GM19328 (cell line): ENCODE results near the gene NGF.
"Not testable (repeated sequence)": the region's sequence is repeated elsewhere in the genome, so short reads cannot be mapped to it uniquely, and the experiment has no call there.

Experiments used
- ATAC-seq: cut with Tn5 transposase; IDR thresholded peaks from one replicate; pipeline ENCODE4 v1.9.1; 2021; ENCODE audit warnings: mild to moderate bottlenecking, moderate library complexity; ENCODE audit not compliant: unreplicated experiment

Gene NGF

GRCh38 chr1:115337633-115338456 is at the start of gene NGF:
TSS of gene NGF (minus strand) at chr1:115338249. CDS start at chr1:115286795, 51,454 bp downstream.
- ATAC-seq: no peak

GRCh38 chr1:115383455-115383854 is 45.4 kb upstream of the NGF start:
- not testable (repeated sequence) for ATAC-seq

DNA sequence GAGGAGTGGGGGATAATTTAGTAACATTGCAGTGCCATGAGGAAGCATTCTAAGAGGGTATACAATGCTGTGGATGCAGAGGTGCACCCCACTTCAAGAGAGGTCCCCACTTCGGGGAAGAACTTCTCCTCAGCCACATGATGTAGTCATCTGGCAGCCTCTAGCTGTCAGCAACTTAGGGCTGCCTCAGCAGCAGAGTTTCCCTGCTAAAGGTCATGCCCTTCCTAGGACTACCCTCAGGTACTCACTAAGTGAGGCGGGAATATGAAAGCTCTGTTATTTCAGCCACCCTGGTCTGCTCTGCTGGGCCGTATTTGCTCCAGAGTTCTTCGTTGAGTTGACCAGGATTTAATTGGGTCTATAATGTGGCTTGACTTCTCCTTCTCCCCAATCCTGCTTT is 41.9 kb upstream of the NGF start:
- no peak for ATAC-seq

- ATAC-seq: no peak
Observed at GRCh38 chr1:115377411-115377810, 39.4 kb upstream of the NGF start.

- no peak for ATAC-seq
Observed at GRCh38 chr1:115374598-115374997, 36.5 kb upstream of the NGF start.

DNA sequence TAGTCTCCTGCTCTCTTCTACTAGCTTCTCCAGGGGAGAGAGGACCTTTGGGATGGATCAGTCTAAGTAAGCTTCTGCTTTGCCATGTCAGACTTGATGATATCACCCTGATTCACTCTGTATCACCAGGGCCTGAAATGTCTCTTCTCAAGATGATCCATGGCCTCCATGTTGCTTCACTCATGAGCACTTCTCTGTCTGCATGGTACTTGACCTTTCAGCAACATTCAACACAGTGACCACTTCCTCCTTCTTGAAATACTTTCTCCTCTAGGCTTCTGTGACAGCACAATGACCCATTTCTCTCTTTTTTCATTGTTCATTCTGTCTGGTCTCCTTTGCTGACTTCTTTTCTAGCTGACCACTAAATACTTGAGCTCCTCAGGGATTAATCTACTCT is 35.3 kb upstream of the NGF start:
- ATAC-seq: no peak

DNA sequence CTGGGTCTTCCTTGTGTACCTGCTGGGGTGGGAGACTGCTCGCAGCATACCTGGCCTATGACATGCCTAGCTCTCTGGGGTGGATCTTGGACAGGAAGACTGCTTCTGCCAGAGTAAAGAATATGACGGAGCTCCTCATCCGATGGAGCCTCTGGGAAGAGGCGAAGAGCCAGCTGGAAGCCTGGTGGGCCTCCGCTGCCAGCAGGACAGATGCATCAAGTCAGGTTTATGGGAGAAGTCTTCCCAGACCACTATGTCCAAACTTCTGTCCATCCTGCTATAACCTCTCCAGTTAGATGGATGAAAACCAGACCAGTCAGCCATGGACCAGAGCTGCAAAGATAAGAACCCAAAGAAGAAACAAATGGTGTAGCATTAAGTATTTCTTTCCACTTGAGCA is 27.7 kb upstream of the NGF start:
- no peak for ATAC-seq

- ATAC-seq: no peak
Observed at GRCh38 chr1:115364780-115365155, 26.7 kb upstream of the NGF start.

DNA sequence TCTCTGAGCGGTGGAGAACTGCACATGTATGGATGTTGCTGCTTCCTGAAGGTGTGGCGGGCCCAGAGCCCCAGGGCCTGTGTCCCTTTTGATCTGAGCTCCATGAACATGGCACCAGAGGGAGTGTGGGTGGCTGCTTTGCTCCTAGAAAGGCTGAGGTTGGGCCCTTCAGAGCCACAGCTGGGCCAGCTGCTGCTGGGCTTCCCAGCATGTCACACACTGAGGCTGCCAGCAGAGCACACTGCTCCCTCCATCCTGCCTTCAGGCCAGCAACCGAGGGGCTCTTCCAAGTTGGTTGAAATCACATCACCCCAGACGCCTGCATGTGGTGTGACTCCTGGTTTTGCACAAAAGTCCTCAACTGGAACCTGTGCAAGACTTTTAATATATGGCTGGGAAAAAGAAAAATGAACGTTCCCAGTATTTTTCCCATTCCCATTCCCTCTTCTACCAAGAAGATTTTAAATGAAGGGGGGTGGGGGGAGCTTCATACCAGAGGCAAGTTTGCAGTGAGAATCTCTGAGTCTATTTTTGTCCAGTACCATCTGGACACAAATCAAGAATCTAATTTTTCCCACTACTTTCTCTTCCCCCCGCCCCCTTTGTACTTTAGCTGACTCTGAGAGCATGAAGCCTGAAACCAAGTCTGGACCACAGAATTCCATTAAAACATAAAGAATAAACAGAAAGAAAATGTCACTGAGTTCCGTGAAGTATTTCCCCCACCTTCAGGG is 26.2 kb upstream of the NGF start:
- ATAC-seq: no peak

GRCh38 chr1:115363171-115363570 is 25.1 kb upstream of the NGF start:
- ATAC-seq: no peak

DNA sequence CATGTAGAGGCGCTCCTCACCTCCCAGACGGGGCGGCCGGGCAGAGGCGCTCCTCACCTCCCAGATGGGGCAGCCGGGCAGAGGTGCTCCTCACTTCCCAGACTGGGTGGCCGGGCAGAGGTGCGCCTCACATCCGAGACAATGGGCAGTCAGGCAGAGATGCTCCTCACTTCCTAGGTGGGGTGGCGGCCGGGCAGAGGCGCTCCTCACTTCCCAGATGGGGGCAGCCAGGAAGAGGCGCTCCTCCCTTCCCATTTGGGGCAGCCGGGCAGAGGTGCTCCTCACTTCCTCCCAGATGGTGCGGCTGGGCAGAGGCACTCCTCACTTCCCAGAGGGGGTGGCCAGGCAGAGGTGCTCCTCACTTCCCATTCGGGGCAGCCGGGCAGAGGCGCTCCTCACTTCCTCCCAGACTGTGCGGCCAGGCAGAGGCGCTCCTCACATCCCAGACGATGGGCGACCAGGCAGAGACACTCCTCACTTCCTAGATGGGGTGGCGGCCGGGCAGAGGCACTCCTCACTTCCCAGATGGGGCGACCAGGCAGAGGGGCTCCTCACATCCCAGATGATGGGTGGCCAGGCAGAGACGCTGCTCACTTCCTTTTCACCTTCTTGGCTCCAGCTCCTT is 22.6 kb upstream of the NGF start:
- not testable (repeated sequence) for ATAC-seq

DNA sequence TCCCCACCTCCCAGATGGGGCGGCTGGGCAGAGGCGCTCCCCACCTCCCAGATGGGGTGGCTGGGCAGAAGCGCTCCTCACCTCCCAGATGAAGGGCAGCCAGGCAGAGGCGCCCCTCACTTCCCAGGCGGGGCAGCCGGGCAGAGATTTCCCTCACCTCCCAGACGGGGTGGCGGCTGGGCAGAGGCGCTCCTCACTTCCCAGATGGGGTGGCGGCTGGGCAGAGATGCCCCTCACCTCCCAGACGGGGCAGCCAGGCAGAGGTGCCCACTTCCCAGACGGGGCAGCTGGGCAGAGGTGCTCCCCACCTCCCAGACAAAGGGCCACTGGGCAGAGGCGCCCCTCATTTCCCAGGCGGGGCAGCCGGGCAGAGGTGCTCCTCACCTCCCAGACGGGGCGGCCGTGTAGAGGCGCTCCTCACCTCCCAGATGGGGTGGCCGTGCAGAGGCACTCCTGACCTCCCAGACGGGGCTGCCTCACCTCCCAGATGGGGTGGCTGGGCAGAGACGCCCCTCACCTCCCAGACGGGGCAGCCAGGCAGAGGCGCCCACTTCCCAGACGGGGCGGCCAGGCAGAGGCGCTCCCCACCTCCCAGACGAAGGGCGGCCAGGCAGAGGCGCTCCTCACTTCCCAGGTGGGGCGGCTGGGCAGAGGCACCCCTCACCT is 21.9 kb upstream of the NGF start:
- not testable (repeated sequence) for ATAC-seq

GRCh38 chr1:115356356-115356755 is 18.3 kb upstream of the NGF start:
- no peak for ATAC-seq

GRCh38 chr1:115355069-115355468 is 17.0 kb upstream of the NGF start:
- ATAC-seq: no peak

- no peak for ATAC-seq
Observed at GRCh38 chr1:115351143-115351542, 13.1 kb upstream of the NGF start.

DNA sequence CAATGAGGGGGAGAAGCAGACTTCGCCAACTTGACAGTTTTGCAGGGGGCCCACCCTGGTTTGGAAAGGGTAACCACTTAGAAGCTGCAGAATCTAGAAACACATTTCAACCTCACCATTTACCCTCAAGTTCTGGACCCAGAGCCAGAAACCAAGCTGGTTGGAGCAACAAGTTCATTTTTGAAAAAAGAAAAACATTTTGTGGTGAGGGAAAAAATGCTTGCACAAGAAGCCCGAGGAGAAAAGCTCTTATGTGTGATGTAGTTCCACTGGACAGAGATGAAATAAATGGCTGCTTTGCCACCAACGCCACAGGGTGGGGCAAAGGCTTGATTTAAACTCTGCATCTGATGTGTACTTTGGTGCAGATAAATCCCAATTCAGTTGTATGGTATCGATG is 10.6 kb upstream of the NGF start:
- ATAC-seq: no peak

GRCh38 chr1:115347282-115347681 is 9.2 kb upstream of the NGF start:
- no peak for ATAC-seq

GRCh38 chr1:115343200-115343737 is 5.2 kb upstream of the NGF start:
- no peak for ATAC-seq

DNA sequence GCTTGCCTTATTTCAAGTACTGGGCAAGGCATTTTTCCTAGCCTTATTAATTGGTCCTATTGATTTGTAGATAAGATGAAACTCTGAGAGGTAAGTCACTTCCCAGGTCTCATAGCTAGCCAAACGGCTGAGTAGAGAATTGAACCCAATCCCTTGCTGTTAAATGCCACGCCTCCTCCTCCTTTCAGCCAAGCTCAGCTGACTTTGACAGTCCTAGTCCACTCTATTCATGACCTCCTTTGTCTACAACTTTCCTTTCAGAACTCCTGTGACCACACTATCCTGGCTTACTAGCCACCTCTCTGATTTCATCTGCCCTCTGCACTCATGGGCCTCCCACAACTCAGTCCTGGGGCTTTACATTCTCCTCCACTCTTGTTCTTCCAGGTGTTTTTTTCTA is 3.9 kb upstream of the NGF start:
- no peak for ATAC-seq

DNA sequence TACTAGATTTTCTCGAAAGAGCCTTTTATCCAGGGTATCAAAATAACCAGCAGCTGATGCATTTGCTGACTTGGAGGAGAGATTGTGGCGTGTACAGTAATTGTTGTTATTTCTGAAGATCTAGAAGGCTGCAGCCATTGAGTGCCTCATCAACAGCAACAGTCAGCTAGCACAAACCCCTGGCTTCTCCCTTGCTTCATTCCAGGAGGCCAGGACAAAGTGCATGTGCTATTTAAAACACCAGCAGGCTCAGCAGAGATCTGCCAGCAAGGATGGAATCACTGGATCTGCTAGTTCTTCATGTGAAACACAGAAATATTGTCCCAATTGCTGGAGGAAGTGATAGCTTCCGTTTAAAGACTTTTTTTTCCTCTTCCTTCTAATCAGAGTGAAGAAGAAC is 2.8 kb upstream of the NGF start:
- no peak for ATAC-seq

DNA sequence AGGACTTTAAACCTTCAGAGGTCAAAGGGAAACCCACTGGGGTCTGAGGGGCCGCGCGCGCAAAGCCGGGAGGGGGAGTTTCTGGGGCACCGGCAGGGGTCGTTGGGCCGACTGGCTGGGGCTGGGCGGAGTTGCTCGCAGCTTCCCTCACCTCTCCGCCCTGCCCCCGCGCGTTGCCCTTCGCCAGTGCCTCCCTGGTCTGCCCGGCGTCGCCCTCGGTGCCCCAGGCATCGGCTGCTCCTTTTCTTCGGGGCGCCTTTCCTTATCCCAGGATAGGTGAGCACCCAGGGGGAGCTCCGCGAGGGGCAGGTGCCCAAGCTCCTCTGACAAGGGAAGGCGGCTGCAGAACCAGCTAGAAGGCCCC is 390 bp upstream of the NGF start:
- ATAC-seq: no peak
